Limb (tissue), 2 donors: ENCODE measurements around the gene CLEC16A.

Experiments
- DNase-seq, 2 donors: peaks; one replicate each; pipeline ENCODE4 v3.0.0-alpha.2; 2016; ENCODE audit errors: extremely low spot score in 2 of 2

CLEC16A gene, protein sequence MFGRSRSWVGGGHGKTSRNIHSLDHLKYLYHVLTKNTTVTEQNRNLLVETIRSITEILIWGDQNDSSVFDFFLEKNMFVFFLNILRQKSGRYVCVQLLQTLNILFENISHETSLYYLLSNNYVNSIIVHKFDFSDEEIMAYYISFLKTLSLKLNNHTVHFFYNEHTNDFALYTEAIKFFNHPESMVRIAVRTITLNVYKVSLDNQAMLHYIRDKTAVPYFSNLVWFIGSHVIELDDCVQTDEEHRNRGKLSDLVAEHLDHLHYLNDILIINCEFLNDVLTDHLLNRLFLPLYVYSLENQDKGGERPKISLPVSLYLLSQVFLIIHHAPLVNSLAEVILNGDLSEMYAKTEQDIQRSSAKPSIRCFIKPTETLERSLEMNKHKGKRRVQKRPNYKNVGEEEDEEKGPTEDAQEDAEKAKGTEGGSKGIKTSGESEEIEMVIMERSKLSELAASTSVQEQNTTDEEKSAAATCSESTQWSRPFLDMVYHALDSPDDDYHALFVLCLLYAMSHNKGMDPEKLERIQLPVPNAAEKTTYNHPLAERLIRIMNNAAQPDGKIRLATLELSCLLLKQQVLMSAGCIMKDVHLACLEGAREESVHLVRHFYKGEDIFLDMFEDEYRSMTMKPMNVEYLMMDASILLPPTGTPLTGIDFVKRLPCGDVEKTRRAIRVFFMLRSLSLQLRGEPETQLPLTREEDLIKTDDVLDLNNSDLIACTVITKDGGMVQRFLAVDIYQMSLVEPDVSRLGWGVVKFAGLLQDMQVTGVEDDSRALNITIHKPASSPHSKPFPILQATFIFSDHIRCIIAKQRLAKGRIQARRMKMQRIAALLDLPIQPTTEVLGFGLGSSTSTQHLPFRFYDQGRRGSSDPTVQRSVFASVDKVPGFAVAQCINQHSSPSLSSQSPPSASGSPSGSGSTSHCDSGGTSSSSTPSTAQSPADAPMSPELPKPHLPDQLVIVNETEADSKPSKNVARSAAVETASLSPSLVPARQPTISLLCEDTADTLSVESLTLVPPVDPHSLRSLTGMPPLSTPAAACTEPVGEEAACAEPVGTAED

DNA sequence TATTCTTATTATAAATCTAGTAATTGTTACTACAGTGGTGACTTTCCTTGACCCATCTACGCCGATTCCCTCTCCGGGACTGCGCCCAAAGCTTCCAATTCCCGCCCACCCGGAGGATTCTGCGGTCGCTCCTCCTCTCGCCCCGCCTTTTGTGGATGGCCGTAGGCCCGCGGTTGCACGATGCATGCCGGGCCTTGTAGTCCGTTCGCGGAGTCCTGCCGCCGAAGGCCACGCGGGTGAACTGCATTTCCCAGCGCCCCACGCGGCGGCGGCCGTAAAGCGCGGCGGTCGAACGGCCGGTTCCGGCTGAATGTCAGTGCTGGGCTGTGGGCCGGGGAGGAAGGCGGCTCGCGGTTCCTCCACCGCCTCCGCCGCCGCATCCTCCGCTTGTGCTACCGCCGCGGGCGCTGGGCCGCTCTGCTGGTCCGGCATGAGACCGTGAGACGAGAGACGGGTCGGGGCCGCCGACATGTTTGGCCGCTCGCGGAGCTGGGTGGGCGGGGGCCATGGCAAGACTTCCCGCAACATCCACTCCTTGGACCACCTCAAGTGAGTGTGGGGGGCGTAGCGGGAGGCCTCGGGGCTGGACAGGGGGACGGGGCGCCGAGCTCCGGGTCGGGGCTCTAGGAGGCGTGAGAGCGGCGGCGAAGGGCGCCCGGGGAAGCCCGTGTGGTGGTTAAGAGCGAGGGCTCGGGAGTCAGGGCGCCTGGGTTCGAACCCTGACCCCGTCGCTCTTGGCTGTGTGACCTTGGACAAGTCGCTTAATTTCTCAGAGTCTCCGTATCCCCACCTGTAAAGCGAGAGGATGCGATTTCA is at the start of gene CLEC16A:
CLEC16A (plus strand) TSS at position 316 of the 816 bp plus-strand sequence; CDS start at position 470, 154 bp downstream.
- peak; percentile 96 to 99 for DNase-seq

GRCh38 chr16:10895053-10895946 is 49.1 kb upstream of the CLEC16A start:
- peak; percentile 36 to 78 for DNase-seq

DNA sequence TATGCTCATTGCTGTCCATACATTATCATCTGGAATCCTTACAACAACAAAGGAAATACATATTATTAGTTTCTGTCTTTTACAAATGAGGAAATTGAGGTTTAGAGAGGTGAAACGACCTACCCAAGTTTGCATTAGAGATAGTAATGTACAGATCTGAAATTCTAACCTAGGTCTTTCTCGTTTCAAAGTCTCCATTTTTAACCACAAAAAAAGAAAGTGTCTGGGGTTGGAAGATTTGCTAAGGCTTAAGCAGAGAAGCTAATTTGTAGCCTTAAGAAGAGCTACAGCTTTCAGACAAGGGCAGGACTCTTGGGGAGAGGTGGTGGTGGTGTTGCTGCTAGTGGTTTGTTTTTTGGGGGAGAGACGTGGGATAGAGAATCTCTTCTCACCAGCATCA is 48.2 kb upstream of the CLEC16A start:
- DNase-seq, result no peak

GRCh38 chr16:10896723-10897122 is 47.6 kb upstream of the CLEC16A start:
- no peak for DNase-seq

GRCh38 chr16:10897134-10897533 is 47.2 kb upstream of the CLEC16A start:
- DNase-seq, result no peak

DNA sequence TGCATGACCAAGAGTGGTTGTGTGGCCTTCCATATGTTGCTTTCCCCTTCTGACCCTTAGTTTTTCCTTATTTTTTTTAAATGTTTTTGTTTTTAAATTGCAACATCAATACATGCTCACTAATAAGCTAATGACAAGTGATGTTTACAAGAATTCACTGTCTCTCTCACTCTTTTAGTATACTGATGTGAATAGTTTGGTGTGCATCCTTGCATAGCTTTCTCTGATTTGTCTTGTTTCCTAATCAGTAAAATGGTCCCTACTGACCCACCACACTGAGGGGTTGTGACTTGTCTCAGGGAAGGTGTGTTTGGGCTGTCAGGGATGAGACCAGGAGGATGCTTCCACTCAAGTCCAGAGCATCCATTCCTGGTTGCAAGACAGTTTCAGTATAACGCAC is 41.4 kb upstream of the CLEC16A start:
- DNase-seq, result no peak

GRCh38 chr16:10906482-10906881 is 37.9 kb upstream of the CLEC16A start:
- no peak for DNase-seq

DNA sequence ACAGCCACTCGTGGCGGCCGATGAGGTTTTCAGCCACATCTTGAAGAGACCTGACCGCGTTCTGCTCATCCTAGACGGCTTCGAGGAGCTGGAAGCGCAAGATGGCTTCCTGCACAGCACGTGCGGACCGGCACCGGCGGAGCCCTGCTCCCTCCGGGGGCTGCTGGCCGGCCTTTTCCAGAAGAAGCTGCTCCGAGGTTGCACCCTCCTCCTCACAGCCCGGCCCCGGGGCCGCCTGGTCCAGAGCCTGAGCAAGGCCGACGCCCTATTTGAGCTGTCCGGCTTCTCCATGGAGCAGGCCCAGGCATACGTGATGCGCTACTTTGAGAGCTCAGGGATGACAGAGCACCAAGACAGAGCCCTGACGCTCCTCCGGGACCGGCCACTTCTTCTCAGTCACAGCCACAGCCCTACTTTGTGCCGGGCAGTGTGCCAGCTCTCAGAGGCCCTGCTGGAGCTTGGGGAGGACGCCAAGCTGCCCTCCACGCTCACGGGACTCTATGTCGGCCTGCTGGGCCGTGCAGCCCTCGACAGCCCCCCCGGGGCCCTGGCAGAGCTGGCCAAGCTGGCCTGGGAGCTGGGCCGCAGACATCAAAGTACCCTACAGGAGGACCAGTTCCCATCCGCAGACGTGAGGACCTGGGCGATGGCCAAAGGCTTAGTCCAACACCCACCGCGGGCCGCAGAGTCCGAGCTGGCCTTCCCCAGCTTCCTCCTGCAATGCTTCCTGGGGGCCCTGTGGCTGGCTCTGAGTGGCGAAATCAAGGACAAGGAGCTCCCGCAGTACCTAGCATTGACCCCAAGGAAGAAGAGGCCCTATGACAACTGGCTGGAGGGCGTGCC is 37.2 kb upstream of the CLEC16A start:
- no peak for DNase-seq

GRCh38 chr16:10907757-10908045 is 36.7 kb upstream of the CLEC16A start:
- DNase-seq, result no peak

DNA sequence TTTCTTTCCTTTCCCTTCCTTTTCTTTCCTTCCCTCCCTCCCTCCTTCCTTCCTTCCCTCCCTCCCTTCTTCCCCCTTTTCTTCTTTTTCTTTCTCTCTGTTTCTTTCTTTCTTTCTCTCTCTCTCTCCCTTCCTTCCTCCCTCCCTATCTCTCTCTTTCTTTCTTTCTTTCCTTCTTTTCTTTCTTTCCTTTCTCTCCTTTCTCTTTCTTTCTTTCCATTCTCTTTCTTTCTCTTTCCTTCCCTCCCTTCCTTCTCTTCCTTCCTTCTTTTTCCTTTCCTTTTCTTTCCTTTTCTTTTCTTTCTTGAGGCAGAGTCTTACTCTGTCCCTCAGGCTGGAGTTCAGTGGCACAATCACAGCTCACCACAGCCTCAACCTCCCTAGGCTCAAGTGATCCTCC is 33.1 kb upstream of the CLEC16A start:
- no peak for DNase-seq

DNA sequence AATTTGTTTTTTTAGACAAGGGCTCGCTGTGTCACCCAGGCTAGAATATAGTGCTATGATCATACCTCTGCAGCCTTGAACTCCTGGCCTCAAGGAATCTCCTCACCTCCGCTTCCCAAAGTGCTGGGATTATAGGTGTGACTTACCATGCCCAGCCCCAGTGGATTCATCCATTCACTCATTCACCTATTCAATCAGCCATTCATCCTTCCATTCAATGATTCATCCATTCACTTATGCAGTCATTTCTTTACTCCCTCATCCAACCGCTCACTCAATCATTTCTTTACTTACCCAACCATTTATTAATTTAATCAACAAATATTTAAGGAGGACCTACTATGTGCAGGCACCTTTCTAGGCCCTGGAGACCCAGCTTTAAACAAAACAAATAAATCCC is 27.8 kb upstream of the CLEC16A start:
- DNase-seq, result no peak

DNA sequence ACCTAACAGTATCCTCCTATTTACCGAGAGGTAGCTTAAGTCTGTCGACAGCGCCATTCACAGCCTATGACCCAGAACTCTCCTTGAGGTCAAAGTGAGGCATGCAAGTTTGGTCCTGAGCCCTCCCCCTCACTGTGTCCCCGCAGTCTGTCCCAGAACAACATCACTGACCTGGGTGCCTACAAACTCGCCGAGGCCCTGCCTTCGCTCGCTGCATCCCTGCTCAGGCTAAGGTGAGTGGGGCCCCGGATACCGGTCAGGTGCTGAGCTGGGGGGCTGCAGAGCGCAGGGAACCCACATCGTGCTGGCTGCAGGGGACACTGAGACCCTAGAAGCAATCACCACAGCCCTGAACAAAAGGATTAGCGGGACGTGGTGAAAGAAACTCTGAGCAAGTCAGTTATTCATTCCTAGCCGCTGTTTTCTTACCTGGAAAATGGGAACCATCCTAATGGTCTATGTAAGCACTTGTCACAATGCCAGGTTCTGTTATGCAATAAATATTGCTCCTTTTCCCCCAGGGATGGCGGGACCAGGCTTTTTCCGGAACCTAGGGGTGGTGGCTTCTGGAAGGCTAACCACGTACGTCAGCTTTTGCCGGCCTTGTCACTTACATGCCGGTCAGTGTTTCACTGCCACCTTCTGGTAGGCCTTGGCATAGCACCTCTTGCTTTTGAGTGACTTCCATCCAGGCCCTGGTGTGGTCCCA is 25.9 kb upstream of the CLEC16A start:
- DNase-seq, result peak; percentile 83 to 92

DNA sequence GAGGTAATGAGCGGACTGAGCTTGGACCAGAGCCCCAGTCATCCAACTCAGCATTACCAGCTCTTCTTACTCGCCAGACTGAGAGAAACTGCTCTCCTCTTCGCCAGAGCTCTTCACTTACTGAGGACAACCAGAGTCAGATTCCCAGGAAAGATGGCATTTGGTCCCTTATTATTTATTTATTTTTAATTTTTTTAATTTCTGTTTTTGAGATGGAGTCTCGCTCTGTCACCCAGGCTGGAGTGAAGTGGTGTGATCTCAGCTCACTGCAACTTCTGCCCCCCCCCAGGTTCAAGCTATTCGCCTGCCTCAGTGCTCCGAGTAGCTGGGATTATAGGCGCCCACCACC is 25.4 kb upstream of the CLEC16A start:
- DNase-seq, result no peak

DNA sequence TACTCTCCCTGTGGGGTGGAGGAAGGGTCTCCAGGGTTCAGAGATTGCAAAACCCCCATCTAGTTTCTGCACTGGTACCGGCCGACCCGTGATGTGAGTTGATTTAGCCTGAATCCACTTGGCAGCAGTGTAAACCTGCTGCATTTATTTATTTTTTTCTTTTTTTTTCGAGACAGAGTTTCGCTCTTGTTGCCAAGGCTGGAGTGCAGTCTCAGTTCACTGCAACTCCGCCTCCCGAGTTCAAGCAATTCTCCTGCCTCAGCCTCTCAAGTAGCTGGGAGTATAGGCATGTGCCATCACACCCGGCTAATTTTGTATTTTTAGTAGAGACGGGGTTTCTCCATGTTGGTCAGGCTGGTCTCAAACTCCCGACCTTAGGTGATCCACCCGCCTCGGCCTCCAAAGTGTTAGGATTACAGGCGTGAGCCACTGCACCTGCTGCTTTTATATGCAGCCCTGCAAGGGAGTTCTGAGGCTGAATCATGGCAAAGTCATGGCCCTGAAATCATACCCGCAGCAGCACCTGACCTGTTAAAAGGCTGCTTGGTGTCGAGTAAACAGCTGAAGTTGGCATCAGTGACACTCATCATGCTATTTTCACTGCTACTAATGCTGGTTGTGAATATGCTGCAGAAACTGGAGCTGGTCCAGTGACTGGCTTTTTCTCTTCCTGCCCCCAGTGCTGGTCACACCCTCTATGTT is 23.5 kb upstream of the CLEC16A start:
- no peak for DNase-seq

GRCh38 chr16:10921536-10922327 is 22.6 kb upstream of the CLEC16A start:
- no peak for DNase-seq

DNA sequence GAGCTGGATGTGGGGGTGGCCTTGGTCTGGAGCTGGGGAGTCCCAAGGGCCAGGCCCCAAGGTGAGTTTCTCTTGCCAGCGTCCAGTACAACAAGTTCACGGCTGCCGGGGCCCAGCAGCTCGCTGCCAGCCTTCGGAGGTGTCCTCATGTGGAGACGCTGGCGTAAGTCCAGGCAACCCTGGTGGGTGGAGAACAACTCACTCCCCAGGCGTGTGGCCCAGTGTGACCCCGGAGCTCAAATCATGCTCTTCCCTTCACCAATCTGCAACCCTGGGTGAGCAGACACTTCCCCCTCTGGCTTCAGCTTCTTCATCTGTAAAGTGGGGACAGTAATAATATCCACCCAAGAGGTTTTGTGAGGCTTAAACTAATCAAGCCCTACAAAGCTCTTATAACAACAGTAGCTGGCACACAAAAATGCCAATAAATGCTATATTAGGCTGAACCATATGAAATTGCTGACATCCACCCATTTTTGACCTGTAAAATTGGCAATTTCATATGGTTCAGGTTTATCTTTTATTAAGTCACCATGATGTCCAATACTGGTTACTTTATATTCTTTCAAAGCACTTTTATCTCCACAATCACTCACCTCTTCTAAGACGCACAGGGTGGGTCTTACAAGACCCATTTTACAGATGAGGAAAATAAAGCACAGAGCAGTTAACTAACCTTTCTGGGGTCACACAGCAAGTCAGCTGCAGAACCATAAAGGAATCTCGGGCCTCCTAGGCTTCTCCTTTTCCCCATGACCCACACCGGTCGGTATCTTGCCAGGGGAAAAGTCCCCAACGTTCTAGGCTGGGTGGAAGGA is 21.8 kb upstream of the CLEC16A start:
- no peak for DNase-seq

GRCh38 chr16:10923146-10923649 is 21.2 kb upstream of the CLEC16A start:
- DNase-seq, result no peak
